IPS-15b (cell line): ENCODE data around the gene ZBTB48.
"Not testable (repeated sequence)": the region's sequence is repeated elsewhere in the genome, so short reads cannot be mapped to it uniquely, and the experiment has no call there.

ENCODE experiments used
- H3K27me3 ChIP-seq: one replicate; pipeline ENCODE4 v1.6.1; 2013; ENCODE audit warnings: low read length; ENCODE audit not compliant: control insufficient read depth, insufficient read depth
- H3K36me3 ChIP-seq: one replicate; pipeline ENCODE4 v1.6.1; 2013; ENCODE audit warnings: low read length; ENCODE audit not compliant: control insufficient read depth, insufficient read depth
- H3K4me1 ChIP-seq: one replicate; pipeline ENCODE4 v1.6.1; 2013; ENCODE audit warnings: mild to moderate bottlenecking, low read length; ENCODE audit not compliant: control insufficient read depth, insufficient read depth
- H3K4me3 ChIP-seq: one replicate; pipeline ENCODE4 v1.5.1; 2013; ENCODE audit warnings: low read depth, low read length
- H3K9ac ChIP-seq: one replicate; pipeline ENCODE4 v1.6.1; 2013; ENCODE audit warnings: low read depth, mild to moderate bottlenecking, low read length
- H3K9me3 ChIP-seq: one replicate; pipeline ENCODE4 v1.6.1; 2013; ENCODE audit warnings: mild to moderate bottlenecking, low read length; ENCODE audit not compliant: control insufficient read depth, insufficient read depth

Gene ZBTB48

GRCh38 chr1:6554031-6554906 lies 25.5 kb upstream of the ZBTB48 start, which contains the start of gene NOL9:
TSS of gene NOL9 (minus strand) at chr1:6554513. CDS start at chr1:6554502, 11 bp downstream.
- Histone ChIP-seq H3K9ac (peak within 1 kb of the TSS; percentile 97), H3K9me3 (no peaks in the 10 kb centered on the region), H3K4me3 (peak within 1 kb of the TSS; percentile 86), H3K27me3 (no peaks in the 10 kb centered on the region), H3K36me3 (peaks cover 9% of the 10 kb centered on the region), H3K4me1 (peaks cover 6% of the 10 kb centered on the region)

- no peaks in the 10 kb centered on the region for H3K27me3 ChIP-seq
- H3K9me3 ChIP-seq: no peaks in the 10 kb centered on the region
- peaks cover 4% of the 10 kb centered on the region for H3K36me3 ChIP-seq
- peak within 1 kb of the TSS; percentile 86 for H3K4me3 ChIP-seq
- peaks cover 6% of the 10 kb centered on the region for H3K4me1 ChIP-seq
- peak within 1 kb of the TSS; percentile 97 for H3K9ac ChIP-seq
These were observed 24.7 kb upstream of the ZBTB48 start, which contains the start of gene TAS1R1 for GRCh38 chr1:6554907-6555778. TSS of gene TAS1R1 (plus strand) at chr1:6555307. CDS start at chr1:6555374, 67 bp downstream.

GRCh38 chr1:6557597-6557996 lies 22.2 kb upstream of the ZBTB48 start:
- no peaks in the 10 kb centered on the region for H3K36me3 ChIP-seq
- no peaks in the 10 kb centered on the region for H3K27me3 ChIP-seq
- no peak overlapping the region for H3K9ac ChIP-seq
- peaks cover 6% of the 10 kb centered on the region for H3K4me1 ChIP-seq
- H3K9me3 ChIP-seq: no peaks in the 10 kb centered on the region
- no peak overlapping the region for H3K4me3 ChIP-seq

- not testable (repeated sequence) for H3K36me3 ChIP-seq, H3K9me3 ChIP-seq, H3K4me1 ChIP-seq
These were observed 20.6 kb upstream of the ZBTB48 start for GRCh38 chr1:6559161-6559560.

GRCh38 chr1:6560267-6560666 lies 19.5 kb upstream of the ZBTB48 start:
- Histone ChIP-seq H3K9me3 (no peaks in the 10 kb centered on the region), H3K36me3 (no peaks in the 10 kb centered on the region), H3K27me3 (peaks cover 9% of the 10 kb centered on the region), H3K4me3 (no peak overlapping the region), H3K9ac (no peak overlapping the region), H3K4me1 (no peaks in the 10 kb centered on the region)

More at GRCh38 chr1:6559161-6559560, 20.6 kb upstream of the ZBTB48 start:
- H3K27me3 ChIP-seq, H3K9ac ChIP-seq, H3K4me3 ChIP-seq: not testable (repeated sequence)

- H3K4me3 ChIP-seq: no peak overlapping the region
- H3K9me3 ChIP-seq: no peaks in the 10 kb centered on the region
- peaks cover 13% of the 10 kb centered on the region for H3K27me3 ChIP-seq
- no peaks in the 10 kb centered on the region for H3K4me1 ChIP-seq
- no peak overlapping the region for H3K9ac ChIP-seq
- H3K36me3 ChIP-seq: no peaks in the 10 kb centered on the region
These were observed 10.8 kb upstream of the ZBTB48 start for GRCh38 chr1:6569033-6569432.

- Histone ChIP-seq H3K9ac (no peak overlapping the region), H3K4me3 (no peak overlapping the region), H3K27me3 (peaks cover 8% of the 10 kb centered on the region), H3K36me3 (no peaks in the 10 kb centered on the region), H3K4me1 (peaks cover 2% of the 10 kb centered on the region), H3K9me3 (no peaks in the 10 kb centered on the region)
These were observed 9.7 kb upstream of the ZBTB48 start for GRCh38 chr1:6570100-6570499.

GRCh38 chr1:6570987-6571386 lies 8.8 kb upstream of the ZBTB48 start:
- peaks cover 5% of the 10 kb centered on the region for H3K27me3 ChIP-seq
- no peaks in the 10 kb centered on the region for H3K9me3 ChIP-seq
- H3K9ac ChIP-seq: no peak overlapping the region
- no peaks in the 10 kb centered on the region for H3K36me3 ChIP-seq
- peaks cover 2% of the 10 kb centered on the region for H3K4me1 ChIP-seq
- no peak overlapping the region for H3K4me3 ChIP-seq

GRCh38 chr1:6572653-6573383 lies 7.0 kb upstream of the ZBTB48 start:
- no peaks in the 10 kb centered on the region for H3K9me3 ChIP-seq
- peak overlapping the region; percentile 24 for H3K9ac ChIP-seq
- H3K36me3 ChIP-seq: no peaks in the 10 kb centered on the region
- peaks cover 2% of the 10 kb centered on the region for H3K4me1 ChIP-seq
- H3K4me3 ChIP-seq: no peak overlapping the region
- peaks cover 5% of the 10 kb centered on the region for H3K27me3 ChIP-seq

GRCh38 chr1:6574025-6574620 lies 5.7 kb upstream of the ZBTB48 start:
- H3K4me3 ChIP-seq: no peak overlapping the region
- peaks cover 2% of the 10 kb centered on the region for H3K4me1 ChIP-seq
- H3K27me3 ChIP-seq: peaks cover 5% of the 10 kb centered on the region
- H3K9me3 ChIP-seq: no peaks in the 10 kb centered on the region
- no peaks in the 10 kb centered on the region for H3K36me3 ChIP-seq
- no peak overlapping the region for H3K9ac ChIP-seq

- no peak overlapping the region for H3K9ac ChIP-seq
- H3K36me3 ChIP-seq: no peaks in the 10 kb centered on the region
- H3K27me3 ChIP-seq: peaks cover 5% of the 10 kb centered on the region
- H3K4me3 ChIP-seq: no peak overlapping the region
- H3K9me3 ChIP-seq: no peaks in the 10 kb centered on the region
- peaks cover 6% of the 10 kb centered on the region for H3K4me1 ChIP-seq
These were observed 5.0 kb upstream of the ZBTB48 start for GRCh38 chr1:6574818-6575217.
